Kasumi-1 (cell line): ENCODE measurements around the gene EMILIN2.
A peak's percentile ranks its signal among the peaks of the same experiment; 100 is the strongest.
"Not testable (repeated sequence)": the region's sequence is repeated elsewhere in the genome, so short reads cannot be mapped to it uniquely, and the experiment has no call there.

ENCODE experiments used
- DNase-seq, 2 experiments: peaks; one replicate each; lab custom pipeline; 2025; lab: John Stamatoyannopoulos, UW

The EMILIN2 gene

GRCh38 chr18:2845172-2845571, 1.6 kb upstream of the EMILIN2 start:
- DNase-seq, result no peak

- no peak for DNase-seq
These were observed 776 bp downstream of the EMILIN2 start for GRCh38 chr18:2847317-2848246.

GRCh38 chr18:2848247-2849246, 1.7 kb downstream of the EMILIN2 start:
- DNase-seq, result no peak

GRCh38 chr18:2850816-2851215, 4.0 kb downstream of the EMILIN2 start:
- DNase-seq, result no peak

- no peak for DNase-seq
These were observed 5.0 kb downstream of the EMILIN2 start for GRCh38 chr18:2851771-2852170.

GRCh38 chr18:2852460-2852859, 5.7 kb downstream of the EMILIN2 start:
- DNase-seq, result not testable (repeated sequence)

- no peak for DNase-seq
These were observed 6.5 kb downstream of the EMILIN2 start for GRCh38 chr18:2853173-2853925.

GRCh38 chr18:2853926-2854664, 7.3 kb downstream of the EMILIN2 start:
- no peak for DNase-seq

- no peak for DNase-seq
These were observed 8.1 kb downstream of the EMILIN2 start for GRCh38 chr18:2854875-2855274.

GRCh38 chr18:2855560-2856350, 8.9 kb downstream of the EMILIN2 start:
- DNase-seq, result no peak

GRCh38 chr18:2856547-2857170, 9.9 kb downstream of the EMILIN2 start:
- DNase-seq, result no peak

GRCh38 chr18:2857491-2858131, 10.8 kb downstream of the EMILIN2 start:
- no peak for DNase-seq

GRCh38 chr18:2860397-2860796, 13.6 kb downstream of the EMILIN2 start:
- not testable (repeated sequence) for DNase-seq

- not testable (repeated sequence) for DNase-seq
These were observed 17.2 kb downstream of the EMILIN2 start for GRCh38 chr18:2863997-2864396.

- DNase-seq, result peak; percentile 13
These were observed 19.7 kb downstream of the EMILIN2 start for GRCh38 chr18:2866465-2866864.

- no peak for DNase-seq
These were observed 22.4 kb downstream of the EMILIN2 start for GRCh38 chr18:2869207-2869606.

- no peak for DNase-seq
These were observed 24.4 kb downstream of the EMILIN2 start for GRCh38 chr18:2871111-2871720.

- DNase-seq, result no peak
These were observed 25.3 kb downstream of the EMILIN2 start for GRCh38 chr18:2872095-2872494.

GRCh38 chr18:2874765-2875164, 28.0 kb downstream of the EMILIN2 start:
- no peak for DNase-seq
